Limb (tissue), 2 donors: ENCODE measurements around the gene U2SURP.

Source experiments
- DNase-seq, 2 donors: peaks; one replicate each; pipeline ENCODE4 v3.0.0-alpha.2; 2016; ENCODE audit errors: extremely low spot score in 2 of 2

U2SURP gene

GRCh38 chr3:143001369-143002082, at the start of gene U2SURP:
TSS of gene U2SURP (plus strand) at chr3:143001570. CDS start at chr3:143001629, 59 bp downstream.
- peak; percentile 94 to 98 for DNase-seq

- no peak for DNase-seq
Observed at GRCh38 chr3:142951794-142952193, 49.6 kb upstream of the U2SURP start.

- no peak for DNase-seq
Observed at GRCh38 chr3:142952272-142953193, 48.8 kb upstream of the U2SURP start.

DNA sequence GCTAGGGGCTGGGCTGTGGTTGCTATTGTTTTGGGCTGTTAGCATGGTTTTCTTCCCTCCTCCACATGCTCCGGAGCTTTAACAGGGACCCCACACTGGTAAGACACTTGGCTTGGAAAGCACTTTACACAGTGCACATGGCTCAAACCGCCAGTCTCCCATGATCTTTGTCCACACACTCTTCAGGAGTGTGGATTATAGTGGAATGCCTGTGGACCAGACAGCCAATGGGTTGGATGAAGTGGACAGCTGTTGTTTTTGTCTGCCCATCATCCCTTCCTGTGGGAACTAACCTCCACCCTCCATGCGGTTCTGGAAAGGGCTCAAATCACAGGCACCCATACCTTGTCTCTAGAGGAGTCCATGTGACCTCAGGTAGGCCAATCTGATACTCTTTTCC, 47.9 kb upstream of the U2SURP start:
- DNase-seq, result no peak

DNA sequence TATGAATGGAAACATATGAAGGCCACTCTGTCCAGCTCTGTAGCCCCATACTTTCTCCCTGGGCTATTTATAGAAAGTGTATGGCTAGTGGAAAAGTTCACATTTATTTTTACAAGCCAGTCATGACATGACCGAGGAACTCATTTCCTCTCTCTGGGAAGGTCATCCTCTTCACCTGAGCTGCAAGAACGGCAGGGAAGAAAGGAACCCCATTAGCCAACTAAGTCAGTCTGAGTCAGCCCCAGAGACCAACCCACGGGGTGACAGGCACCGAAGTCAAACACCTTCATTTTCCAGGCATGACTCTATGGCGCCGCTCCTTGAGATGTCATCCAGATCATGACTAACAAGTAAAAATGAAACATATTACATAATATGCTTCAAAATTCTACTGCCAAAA, 42.7 kb upstream of the U2SURP start:
- no peak for DNase-seq

GRCh38 chr3:142960322-142960850, 41.0 kb upstream of the U2SURP start:
- DNase-seq, result no peak

- no peak for DNase-seq
Observed at GRCh38 chr3:142961539-142961938, 39.8 kb upstream of the U2SURP start.

GRCh38 chr3:142962175-142962519, 39.2 kb upstream of the U2SURP start:
- no peak for DNase-seq

GRCh38 chr3:142962520-142963233, 38.7 kb upstream of the U2SURP start:
- DNase-seq, result peak in 1 of 2 donors; percentile 52

GRCh38 chr3:142963234-142963515, 38.2 kb upstream of the U2SURP start:
- no peak for DNase-seq

DNA sequence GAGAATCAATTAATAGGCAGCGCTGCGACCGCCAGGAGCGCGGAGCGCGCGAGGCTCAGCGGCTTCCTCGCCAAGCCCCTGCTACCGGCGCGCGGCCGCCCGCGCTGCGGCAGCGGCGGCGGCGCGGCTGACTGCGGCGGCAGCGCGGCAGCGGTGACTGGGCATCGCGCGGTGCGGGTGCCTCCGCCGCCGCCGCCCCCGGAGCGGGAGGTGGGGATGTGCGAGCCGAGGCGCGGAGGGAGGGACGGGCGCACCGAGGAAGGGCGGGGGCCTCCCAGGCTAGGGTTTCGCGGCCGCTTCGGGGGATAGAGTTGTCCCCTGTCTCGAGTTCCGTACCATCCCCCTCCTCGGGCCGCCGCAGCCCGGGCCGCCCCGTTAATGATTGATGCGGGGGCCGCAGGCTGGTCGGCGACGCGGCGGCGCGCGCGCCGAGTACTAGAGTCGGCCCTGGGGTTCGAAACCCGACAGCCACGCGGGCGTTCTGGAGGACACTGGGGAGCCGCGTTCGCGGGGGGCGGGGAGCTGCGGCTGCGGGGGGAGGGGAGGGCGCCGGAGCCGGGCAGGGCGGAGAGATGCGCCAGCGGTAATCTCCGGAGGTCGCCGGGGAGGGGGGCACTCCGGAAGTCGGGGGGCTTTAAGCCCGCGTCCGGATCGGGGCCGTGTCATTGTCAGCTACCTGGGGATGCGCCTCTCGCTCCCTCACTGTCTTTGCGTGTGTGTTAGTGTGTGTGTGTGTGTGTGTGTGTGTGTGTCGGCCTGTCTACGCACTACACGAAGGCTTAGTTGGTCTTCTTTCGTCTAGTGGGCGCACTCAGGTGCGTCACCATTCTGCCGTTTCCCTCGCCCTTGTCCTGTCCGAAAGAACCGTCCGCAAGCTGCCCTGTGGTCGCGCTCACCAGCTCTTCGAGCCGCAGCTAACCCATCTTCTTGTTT, 37.6 kb upstream of the U2SURP start, which contains the start of gene PAQR9:
PAQR9 (minus strand) TSS at position 159 of the 933 bp plus-strand sequence. CDS start 338 bp downstream, outside the sequence.
- DNase-seq, result peak in 1 of 2 donors; percentile 76

DNA sequence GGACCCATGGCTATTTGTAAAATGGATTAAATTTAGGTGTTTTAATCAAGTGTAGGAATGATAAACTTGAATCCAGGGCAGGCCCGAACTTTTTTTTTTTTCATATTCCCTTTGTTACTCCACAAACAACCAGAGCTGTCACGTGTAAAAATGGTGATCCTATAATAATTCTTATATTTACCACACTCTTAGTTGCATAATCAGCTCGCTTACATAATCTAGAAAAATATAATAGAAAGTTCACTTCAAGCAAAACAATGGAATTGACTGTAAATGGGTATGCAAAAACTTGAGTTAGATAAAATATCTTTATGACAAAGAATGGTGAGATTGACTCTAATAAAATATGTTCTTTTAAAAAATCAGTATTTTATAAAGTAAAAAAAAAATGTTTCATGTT, 35.8 kb upstream of the U2SURP start:
- no peak for DNase-seq

DNA sequence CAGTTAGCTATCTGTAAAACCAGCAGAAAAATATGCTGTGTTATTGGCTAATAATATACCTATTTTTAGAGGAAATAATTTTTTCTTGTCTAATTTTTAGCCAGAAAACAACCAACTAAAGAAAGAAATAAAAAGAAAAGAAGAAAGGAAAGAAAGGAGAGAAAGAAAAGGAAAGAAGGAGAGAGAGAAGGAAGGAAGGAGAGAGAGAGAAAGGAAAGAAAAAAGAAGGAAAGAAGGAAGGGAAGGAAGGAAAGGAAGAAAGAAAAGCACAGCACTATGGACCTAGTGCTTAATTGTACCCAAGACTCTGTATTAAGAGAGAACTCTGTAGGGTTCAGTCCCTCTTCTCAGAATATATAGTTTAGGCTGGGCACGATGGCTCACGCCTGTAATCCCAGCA, 34.6 kb upstream of the U2SURP start:
- DNase-seq, result no peak

DNA sequence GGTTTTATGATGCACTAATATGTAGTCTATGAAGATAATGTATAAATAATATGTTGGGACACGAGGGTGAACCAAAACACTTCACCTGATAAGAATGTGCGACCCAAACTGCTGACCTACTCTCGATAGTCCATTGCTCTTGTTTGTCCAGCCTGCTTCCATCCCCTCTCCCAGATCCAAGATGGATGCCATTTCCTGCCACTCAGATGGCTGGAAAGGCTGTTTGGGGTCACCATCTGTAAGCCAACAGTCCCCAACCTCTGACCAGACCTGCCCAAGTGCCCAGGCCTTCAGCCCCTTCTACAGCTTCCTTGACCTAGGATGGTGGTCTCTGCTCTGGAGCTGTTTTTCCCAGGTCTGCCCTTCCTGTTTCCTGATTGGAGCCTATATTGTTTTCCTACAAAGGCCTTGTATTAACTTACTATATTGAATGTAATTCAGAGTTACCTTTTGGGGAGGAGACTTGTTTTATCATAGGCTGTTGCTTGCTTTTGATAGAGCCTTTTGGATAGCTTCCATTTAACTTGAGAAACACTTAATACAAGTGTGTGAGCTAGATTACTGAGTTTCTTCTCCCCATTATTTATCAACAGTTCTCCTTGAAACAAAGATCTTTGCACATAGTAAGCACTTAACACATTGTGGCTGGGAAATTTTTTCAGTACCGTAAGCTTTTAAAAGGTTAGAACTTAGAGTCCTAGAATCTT, 32.9 kb upstream of the U2SURP start:
- DNase-seq, result no peak

- no peak for DNase-seq
Observed at GRCh38 chr3:142971431-142971830, 29.9 kb upstream of the U2SURP start.

- no peak for DNase-seq
Observed at GRCh38 chr3:142972092-142972753, 29.1 kb upstream of the U2SURP start.

DNA sequence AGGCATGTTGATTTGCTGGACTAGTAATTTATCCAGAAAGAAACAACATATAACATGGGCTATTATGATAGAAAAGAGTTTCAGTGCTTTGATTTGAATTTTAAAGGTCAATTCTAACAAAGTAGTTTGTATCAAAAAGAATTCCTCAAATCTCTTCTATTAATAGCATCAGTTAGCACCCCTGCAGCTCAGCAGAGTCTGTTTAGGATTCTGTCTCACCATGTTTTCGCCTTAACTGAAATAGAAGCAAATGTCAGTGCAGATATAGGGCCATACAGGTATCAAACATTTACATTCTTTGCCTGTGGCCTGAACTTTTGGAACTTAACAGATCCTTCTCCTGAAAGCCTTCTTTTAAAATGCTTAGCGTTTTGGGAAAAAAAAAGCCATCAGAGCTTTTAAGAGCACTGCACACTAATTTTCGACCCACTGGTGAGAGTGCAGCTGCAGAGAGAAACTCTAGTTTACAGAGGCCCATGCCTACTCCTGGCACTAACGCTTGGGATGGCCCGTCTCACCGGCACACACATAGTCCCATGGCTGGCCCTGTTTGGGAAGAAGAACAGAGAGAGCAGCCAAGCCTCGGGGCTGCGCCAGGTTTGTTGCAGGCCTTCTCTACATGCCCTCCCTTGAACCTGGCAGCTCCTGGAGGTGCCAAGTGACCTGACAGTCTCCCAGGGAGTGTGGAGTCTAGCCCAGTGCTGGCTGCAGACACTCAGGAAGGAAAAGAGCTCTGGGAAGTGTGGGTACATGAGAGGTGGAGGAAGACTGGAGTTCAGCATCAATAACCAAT, 28.0 kb upstream of the U2SURP start:
- no peak for DNase-seq

DNA sequence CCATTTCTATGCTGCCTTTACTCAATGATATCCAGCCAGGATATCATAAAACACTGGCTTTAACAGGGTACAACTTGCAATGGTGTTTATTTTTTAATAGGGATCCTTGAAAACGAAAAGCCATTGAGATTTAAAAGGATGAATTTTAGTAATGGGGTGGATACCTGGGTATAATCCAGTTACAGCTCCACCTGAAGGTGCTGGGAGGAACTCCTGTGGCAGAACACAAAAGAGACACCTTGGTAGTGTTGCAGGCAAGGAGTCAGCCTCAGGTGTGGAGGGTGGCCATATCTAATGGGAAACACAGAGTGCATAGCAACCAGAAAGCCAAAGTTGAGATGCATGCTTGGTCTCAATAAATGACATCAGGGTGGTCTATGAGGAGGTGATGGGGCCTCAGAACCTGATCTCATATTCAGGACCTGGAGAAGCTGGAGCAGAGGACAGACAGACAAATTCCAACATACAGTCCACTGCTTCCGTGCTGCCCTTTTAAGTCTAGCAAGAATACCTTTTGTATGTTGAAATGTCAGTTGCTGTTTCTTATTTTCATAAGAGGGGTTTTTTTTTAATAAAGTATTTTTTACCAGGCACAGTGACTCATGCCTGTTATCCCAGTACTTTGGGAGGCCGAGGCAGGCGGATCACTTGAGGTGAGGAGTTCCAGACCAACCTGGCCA, 25.9 kb upstream of the U2SURP start:
- DNase-seq, result no peak
